ENCODE results near the gene TRIM43B.
"Not testable (repeated sequence)": the region's sequence is repeated elsewhere in the genome, so short reads cannot be mapped to it uniquely, and the experiment has no call there.

Gene TRIM43B

DNA sequence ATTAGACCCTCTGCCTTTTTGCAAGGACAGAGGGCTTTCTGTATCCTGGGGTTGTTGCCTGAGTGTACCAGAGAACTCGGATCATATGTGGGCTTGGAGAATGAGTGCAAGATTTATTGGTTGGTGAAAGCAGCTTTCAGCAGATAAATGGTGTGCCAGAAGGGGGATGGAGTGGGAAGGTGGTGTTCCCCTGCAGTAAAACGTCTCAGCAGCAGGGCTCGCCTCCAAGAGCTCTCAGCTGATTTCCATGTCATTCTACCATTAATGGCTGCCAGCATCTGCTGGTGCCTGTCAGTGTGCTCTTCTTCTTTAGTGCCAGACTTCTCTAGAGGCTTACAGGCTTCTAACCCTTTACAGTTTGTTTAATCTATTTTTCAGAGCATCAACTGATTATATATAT is 16.6 kb downstream of the TRIM43B start:
- not testable (repeated sequence) for H3K36me3 ChIP-seq (ENCODE audit: insufficient read depth, low read length); H3K4me1 ChIP-seq (ENCODE audit: insufficient read depth, low read length); H2AFZ ChIP-seq (ENCODE audit: low read depth, low read length); H3K27me3 ChIP-seq (ENCODE audit: insufficient read depth, low read length); H3K9me3 ChIP-seq (ENCODE audit: low read length); H3K4me3 ChIP-seq (ENCODE audit: low read length)

DNA sequence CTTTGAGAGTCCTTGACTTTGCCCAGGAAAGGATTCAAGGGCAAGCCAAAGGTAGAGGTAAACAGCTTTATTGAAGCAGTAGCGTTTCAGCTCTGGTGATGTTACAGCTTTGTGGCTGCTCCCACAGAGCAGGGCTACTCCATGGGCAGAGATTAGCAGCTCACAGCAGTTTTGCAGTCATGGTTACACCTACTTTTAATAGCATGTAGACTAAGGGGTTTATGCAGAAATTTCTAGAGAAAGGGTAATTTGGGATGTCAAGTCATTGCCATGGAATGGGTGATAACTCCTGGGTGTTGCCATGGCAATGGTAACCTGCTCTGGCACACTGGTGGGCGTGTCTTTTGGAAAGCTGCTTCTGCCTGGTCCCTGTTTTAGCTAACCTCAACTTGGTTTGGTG is 18.0 kb downstream of the TRIM43B start:
- not testable (repeated sequence) for H3K27me3 ChIP-seq (ENCODE audit: insufficient read depth, low read length); H3K4me1 ChIP-seq (ENCODE audit: insufficient read depth, low read length); H3K4me3 ChIP-seq (ENCODE audit: low read length); H3K9me3 ChIP-seq (ENCODE audit: low read length); H3K36me3 ChIP-seq (ENCODE audit: insufficient read depth, low read length); H2AFZ ChIP-seq (ENCODE audit: low read depth, low read length)

DNA sequence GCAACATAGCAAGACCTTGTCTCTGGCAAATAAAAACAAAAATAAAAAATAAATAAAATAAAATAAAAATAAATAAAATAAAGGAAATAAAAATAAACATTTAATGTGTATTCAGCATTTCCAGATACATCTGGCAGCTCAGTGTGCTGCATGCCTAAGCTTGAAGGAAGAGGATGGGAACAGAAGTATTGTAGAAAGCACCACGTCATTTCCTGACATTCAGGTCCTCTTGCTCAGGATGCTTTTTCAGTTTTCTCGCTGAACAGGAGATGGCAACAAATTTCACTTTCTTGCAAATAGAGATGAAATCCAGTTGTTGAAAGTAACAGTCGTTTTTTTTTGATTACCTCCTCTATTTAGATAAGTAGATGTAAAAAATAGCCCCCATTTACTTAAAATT is 21.3 kb downstream of the TRIM43B start:
- H3K27me3 ChIP-seq (ENCODE audit: insufficient read depth, low read length); H3K9me3 ChIP-seq (ENCODE audit: low read length); H2AFZ ChIP-seq (ENCODE audit: low read depth, low read length); H3K4me1 ChIP-seq (ENCODE audit: insufficient read depth, low read length); H3K4me3 ChIP-seq (ENCODE audit: low read length); H3K36me3 ChIP-seq (ENCODE audit: insufficient read depth, low read length): not testable (repeated sequence)

DNA sequence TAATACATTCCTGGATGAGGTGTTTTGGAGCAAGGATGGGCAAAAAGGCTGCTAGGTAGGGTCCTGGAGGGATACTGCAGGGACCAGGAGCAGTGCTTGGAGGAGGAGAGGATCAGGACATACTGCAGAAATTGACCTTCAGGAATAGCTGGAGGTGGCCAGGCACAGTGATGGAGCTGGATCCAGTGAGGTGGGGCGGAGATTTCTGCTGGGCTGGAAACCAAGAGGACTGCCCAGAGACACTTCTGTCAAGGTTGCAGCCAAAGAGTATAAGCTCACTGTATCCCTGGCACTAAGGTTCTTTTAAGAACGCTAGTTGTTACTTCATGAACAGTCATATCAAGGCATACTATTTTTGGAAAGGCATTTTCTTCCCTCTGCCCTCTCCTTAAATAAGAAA is 39.2 kb downstream of the TRIM43B start:
- not testable (repeated sequence) for H3K9me3 ChIP-seq (ENCODE audit: low read length); H3K4me3 ChIP-seq (ENCODE audit: low read length); H2AFZ ChIP-seq (ENCODE audit: low read depth, low read length); H3K4me1 ChIP-seq (ENCODE audit: insufficient read depth, low read length); H3K36me3 ChIP-seq (ENCODE audit: insufficient read depth, low read length); H3K27me3 ChIP-seq (ENCODE audit: insufficient read depth, low read length)

DNA sequence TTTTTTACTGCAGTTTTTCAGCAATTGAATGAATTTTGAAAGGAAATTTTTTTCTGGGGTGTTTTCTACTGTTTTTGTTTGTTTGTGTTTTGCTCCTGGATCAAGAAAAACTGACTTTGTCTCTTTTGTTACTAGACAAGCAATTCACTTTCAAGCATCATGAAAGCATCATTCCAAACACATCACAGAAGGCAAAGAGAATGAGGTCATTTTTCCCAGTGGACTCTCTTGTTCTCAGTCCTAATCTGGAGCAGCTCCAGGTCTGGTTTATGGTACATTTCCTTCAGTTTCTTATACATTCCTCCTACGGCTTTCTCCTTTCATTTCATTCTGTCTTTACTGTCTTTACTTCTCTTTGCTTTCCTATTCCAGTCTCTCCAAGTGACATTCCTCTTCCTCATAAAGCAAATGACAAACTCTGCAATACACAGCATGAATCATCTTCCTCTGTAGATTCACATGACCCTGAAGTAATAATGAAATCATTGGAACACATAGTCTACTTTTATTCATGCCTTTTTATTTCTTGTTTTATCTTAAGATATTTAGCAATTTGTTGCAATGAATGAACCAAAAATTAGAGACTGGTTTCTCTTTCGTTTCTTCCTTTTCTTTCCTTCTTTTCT is 42.0 kb downstream of the TRIM43B start:
- not testable (repeated sequence) for H3K4me3 ChIP-seq (ENCODE audit: low read length); H3K27me3 ChIP-seq (ENCODE audit: insufficient read depth, low read length); H2AFZ ChIP-seq (ENCODE audit: low read depth, low read length); H3K4me1 ChIP-seq (ENCODE audit: insufficient read depth, low read length); H3K9me3 ChIP-seq (ENCODE audit: low read length); H3K36me3 ChIP-seq (ENCODE audit: insufficient read depth, low read length)

DNA sequence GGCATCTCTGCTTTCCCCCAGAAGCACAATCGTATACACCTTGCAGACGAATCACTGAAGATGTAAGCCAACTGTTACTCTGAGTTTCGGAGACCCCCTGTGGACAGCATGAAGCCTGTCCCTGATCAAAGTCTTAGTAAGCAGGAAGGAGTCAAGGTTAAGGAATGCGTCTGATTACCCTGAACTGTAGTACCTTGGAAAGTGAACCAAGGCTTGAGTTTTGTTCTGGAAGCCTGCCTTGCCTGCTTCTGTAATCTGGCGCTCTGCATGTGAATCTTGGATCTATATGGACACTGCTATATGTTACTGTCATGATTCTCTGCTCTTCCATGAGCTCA is 48.7 kb downstream of the TRIM43B start:
- not testable (repeated sequence) for H2AFZ ChIP-seq (ENCODE audit: low read depth, low read length); H3K36me3 ChIP-seq (ENCODE audit: insufficient read depth, low read length); H3K4me1 ChIP-seq (ENCODE audit: insufficient read depth, low read length); H3K4me3 ChIP-seq (ENCODE audit: low read length); H3K27me3 ChIP-seq (ENCODE audit: insufficient read depth, low read length); H3K9me3 ChIP-seq (ENCODE audit: low read length)

DNA sequence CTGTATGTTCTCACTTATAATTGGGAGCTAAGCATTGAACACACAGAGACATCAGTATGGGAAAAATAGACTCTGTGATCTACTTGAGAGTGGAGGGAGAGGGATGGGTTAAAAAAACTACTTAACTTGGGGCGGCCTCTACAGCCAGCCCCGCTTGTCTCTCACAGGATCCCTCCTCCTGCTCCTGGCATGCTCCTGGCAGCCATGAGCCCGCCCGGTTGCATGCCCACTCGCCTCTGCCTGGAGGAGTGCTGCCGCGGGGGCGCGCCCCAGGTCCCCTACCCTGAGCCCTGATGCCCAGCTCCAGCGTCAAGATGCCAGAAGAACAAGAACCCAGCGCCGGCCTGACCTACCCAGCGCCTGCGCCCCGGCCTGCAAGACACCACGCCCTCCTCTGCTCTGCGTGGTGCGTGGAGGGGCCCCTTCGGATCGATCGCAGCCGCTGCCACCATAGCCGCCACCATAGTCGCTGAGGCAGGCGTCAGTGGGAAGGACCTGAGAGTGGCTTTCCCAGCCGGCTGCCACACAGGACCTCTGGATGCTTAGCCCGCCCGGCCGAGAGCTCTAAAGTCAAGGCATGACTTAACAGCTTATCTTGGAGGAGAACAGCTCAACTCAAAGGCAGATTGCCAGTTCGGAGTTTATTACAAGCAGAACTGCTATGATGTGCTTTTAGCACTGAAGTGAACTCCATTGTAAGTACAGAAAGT is 49.2 kb downstream of the TRIM43B start:
- H3K4me1 ChIP-seq (ENCODE audit: insufficient read depth, low read length); H3K27me3 ChIP-seq (ENCODE audit: insufficient read depth, low read length); H3K36me3 ChIP-seq (ENCODE audit: insufficient read depth, low read length); H3K4me3 ChIP-seq (ENCODE audit: low read length); H2AFZ ChIP-seq (ENCODE audit: low read depth, low read length); H3K9me3 ChIP-seq (ENCODE audit: low read length): not testable (repeated sequence)

DNA sequence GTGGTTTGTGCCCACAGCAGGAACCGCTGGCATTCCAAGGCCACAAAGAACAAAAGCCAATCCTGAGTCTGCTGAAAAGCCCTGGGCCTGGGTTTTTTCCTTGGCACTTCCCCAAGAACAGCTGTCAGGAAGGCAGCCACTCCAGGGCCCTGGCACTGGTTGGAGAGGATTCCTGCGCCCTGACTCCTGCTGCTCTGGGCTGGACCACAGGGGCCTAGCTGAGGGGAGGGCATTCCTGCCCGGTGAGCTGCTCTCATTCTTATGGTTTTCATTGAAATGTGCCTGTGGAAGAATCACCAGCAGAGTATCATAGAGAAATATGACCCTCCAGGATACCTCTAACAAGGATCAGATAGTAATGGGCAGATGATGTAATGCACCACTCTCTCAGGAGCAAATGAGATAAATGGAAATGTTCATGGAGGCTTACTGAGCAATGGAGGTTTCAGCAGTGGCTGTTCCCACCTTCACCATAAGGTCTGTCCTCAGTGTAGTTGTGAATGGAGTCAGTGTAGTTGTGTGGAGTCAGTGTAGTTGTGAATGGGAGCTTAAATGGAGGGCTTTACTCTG is 50.0 kb downstream of the TRIM43B start:
- not testable (repeated sequence) for H3K36me3 ChIP-seq (ENCODE audit: insufficient read depth, low read length); H3K4me1 ChIP-seq (ENCODE audit: insufficient read depth, low read length); H3K9me3 ChIP-seq (ENCODE audit: low read length)

DNA sequence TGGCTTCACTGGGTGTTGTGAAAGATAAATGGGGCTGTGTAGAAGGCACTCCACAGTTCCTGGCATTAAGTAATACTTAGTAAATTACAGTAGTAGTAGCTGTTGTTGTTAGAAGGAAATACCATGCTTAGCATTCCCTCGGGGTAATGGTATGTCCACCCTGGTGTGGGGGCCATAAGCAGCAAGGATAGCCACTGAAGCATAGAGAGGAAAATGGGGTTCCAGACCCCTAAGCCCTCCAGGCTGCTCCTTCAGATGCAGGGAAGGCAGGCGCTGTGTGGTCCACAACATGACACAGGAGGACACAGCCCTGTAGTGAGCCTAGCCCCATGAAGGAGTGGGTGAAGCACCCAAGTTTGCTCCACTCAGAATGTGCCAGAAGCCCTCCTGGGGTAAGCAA is 50.6 kb downstream of the TRIM43B start:
- H3K27me3 ChIP-seq (ENCODE audit: insufficient read depth, low read length); H2AFZ ChIP-seq (ENCODE audit: low read depth, low read length); H3K4me1 ChIP-seq (ENCODE audit: insufficient read depth, low read length); H3K9me3 ChIP-seq (ENCODE audit: low read length); H3K36me3 ChIP-seq (ENCODE audit: insufficient read depth, low read length); H3K4me3 ChIP-seq (ENCODE audit: low read length): not testable (repeated sequence)

More for the DNA sequence above, 50.0 kb downstream of the TRIM43B start:
- H2AFZ ChIP-seq (ENCODE audit: low read depth, low read length); H3K4me3 ChIP-seq (ENCODE audit: low read length); H3K27me3 ChIP-seq (ENCODE audit: insufficient read depth, low read length): not testable (repeated sequence)

DNA sequence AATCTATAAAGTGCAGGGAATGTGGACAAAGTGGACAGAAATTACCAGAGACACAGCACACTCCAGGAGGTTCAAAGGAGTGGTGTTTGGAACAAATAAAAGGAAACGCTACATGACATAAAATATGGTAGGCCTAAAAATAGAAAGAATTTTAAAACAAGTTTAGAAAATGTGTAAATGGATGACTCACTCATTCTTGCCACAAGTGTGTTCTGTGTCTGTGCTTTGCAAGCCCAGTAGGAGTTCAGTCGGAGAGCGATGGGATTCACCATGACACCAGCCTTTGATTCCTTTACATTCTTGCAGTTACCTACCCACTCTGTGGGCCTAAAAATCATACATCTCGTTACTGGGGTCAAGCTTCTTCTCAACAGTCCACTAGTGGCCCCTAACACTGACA is 51.2 kb downstream of the TRIM43B start:
- not testable (repeated sequence) for H3K9me3 ChIP-seq (ENCODE audit: low read length); H2AFZ ChIP-seq (ENCODE audit: low read depth, low read length); H3K27me3 ChIP-seq (ENCODE audit: insufficient read depth, low read length); H3K4me3 ChIP-seq (ENCODE audit: low read length); H3K4me1 ChIP-seq (ENCODE audit: insufficient read depth, low read length); H3K36me3 ChIP-seq (ENCODE audit: insufficient read depth, low read length)

DNA sequence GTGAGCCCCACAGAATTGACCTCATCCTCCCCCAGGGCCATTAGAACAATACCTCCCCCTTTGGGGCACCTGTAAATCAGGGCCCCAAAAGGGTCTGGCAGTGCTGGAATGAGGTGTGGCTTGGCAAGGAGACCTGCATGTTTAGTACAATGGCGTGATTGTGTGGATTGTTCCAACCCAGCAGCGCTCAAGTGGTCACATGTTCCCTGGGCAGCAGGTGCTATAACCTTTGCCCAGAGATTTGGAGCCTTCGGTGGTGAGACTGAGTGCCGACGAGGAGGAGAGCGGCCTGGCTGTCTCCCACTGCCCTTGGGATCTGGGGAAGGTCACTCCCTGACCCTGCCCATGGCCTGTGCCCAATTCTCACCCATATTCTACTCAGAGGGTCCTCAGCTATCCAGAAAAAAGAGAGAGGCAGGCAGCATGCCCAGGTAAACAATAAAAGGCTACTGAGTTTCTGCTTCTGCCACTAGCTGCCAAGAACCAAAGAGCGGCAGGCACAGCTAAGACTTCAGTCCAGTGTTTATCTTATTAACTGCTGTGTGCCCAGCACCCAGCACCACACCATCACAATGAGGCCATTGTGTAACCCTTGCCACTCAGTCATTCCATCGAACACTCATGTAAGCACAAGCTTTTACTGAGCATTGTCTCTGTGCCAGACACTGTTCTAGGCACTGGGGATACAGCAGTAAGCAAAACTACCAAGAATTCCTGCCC is 54.6 kb downstream of the TRIM43B start:
- not testable (repeated sequence) for H3K9me3 ChIP-seq (ENCODE audit: low read length); H3K4me3 ChIP-seq (ENCODE audit: low read length); H2AFZ ChIP-seq (ENCODE audit: low read depth, low read length); H3K27me3 ChIP-seq (ENCODE audit: insufficient read depth, low read length); H3K4me1 ChIP-seq (ENCODE audit: insufficient read depth, low read length); H3K36me3 ChIP-seq (ENCODE audit: insufficient read depth, low read length)

DNA sequence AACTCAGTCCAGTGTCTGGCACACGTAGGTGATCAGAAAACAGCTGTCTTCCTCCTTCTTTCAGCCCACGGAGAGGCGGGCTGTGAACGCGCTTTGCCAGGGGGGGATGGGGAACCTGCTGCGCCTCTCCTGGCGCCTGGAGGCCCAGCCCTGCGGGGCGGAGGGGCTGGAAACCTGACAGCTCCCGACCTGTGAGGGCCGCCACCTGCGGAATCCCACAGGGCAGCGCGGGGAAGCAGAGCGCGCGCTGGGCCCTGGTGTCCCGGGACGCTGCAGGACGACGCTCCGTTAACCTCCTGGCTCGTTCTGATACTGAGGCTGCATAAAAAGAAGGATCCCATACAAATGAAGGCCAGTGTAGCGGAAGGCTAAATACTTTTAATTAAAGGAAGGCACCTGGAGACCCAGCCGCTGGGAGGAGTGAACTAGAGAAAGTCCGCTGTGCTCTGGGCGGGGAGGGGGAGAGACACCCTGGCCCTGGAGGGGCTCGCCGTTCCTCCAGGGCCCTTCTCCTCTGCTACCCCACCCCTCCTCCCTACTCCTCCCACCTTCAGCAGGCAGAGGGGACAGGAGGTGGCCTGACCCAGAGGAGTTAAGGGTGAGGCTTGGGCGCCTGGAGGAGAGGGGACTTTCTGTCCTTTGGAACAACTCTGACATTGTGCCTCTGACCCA is 57.2 kb downstream of the TRIM43B start:
- H3K36me3 ChIP-seq (ENCODE audit: insufficient read depth, low read length); H3K27me3 ChIP-seq (ENCODE audit: insufficient read depth, low read length); H3K4me1 ChIP-seq (ENCODE audit: insufficient read depth, low read length); H3K9me3 ChIP-seq (ENCODE audit: low read length); H3K4me3 ChIP-seq (ENCODE audit: low read length); H2AFZ ChIP-seq (ENCODE audit: low read depth, low read length): not testable (repeated sequence)
